ENCODE measurements around the gene MEGF6.

MEGF6 gene

GRCh38 chr1:3611170-3612019 lies at the start of gene MEGF6:
Gene MEGF6, minus strand, starts transcription at chr1:3611508. Its CDS starts 240 bp downstream, at chr1:3611268.
- Mint-ChIP-seq H3K27ac (no peak within 1 kb of the TSS), H3K9me3 (no peaks in the 10 kb centered on the region), H3K36me3 (no peaks in the 10 kb centered on the region), H3K27me3 (peaks cover 21% of the 10 kb centered on the region), H3K4me3 (peak within 1 kb of the TSS; percentile 84), H3K4me1 (peaks cover 9% of the 10 kb centered on the region)
- DNase-seq (ENCODE audit: low spot score in 2 of 2) (no peak), ATAC-seq (ENCODE audit: low read depth) (peak; percentile 60)

DNA sequence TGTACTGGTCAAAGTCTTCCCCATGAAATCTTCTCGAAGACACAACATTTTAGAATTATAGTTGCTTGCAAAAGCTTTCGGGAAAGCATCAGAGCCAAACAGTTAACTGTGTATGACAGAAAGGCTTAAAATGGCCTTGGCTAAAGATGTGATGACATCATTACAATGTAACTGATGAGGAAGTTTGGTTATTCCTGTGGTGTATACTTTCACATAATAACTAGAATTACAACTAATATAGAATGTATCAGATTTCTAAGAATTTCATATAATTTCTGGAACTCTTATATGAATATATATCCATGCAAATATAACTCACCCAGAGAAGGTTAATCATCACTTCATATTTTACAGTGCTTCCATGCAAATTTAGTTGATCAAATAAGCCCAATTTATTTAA lies 49.4 kb upstream of the MEGF6 start:
- H3K4me3 Mint-ChIP-seq = no peak overlapping the region
- H3K9me3 Mint-ChIP-seq = no peaks in the 10 kb centered on the region
- peaks cover 20% of the 10 kb centered on the region for H3K4me1 Mint-ChIP-seq
- no peak for DNase-seq (ENCODE audit: low spot score in 2 of 2)
- H3K27me3 Mint-ChIP-seq = no peaks in the 10 kb centered on the region
- H3K36me3 Mint-ChIP-seq = no peaks in the 10 kb centered on the region
- no peak overlapping the region for H3K27ac Mint-ChIP-seq
- ATAC-seq (ENCODE audit: low read depth) = no peak

DNA sequence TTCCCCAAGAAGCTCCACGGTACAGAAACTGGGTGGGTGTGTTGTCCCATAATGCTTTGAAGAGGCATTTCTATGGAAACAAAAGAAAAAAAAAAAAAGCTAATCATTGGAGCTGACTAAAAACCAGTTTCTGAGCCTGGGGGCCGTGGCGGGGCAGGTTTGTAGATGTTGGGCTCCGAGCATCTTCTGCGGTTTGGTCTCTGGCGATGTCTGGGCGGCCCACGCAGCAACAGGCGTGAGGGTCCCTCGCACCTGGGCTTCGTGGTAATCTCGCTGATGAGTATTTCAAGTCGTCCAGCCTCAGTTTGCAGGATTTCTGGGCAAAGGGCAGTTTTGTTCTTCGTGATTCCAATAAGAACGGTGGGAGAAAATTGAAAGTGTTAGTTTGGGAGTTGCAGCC lies 47.8 kb upstream of the MEGF6 start:
- no peak overlapping the region for H3K27ac Mint-ChIP-seq
- DNase-seq (ENCODE audit: low spot score in 2 of 2) (no peak), ATAC-seq (ENCODE audit: low read depth) (no peak)
- no peaks in the 10 kb centered on the region for H3K36me3 Mint-ChIP-seq
- H3K27me3 Mint-ChIP-seq = peaks cover 2% of the 10 kb centered on the region
- peaks cover 11% of the 10 kb centered on the region for H3K4me1 Mint-ChIP-seq
- H3K9me3 Mint-ChIP-seq = no peaks in the 10 kb centered on the region
- no peak overlapping the region for H3K4me3 Mint-ChIP-seq

DNA sequence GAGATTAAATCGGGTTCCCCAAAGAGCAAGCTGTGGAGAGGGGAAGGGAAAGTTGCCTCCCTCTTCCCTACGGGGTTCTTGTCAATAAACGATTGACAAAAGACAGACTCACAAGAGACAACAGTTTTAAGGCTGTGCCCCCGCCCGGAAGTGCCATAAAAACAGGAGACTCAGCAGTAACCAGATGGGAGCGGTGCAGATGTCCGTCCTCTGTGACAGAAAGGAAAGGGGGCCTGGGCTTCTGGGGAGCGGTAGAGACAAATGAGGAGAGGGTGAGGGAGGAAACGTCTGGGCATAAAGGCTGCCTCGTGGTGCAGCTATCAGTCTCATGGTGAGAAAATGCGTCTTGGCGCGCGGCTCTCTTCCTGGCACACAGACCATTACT lies 46.9 kb upstream of the MEGF6 start:
- peaks cover 13% of the 10 kb centered on the region for H3K4me1 Mint-ChIP-seq
- H3K36me3 Mint-ChIP-seq = no peaks in the 10 kb centered on the region
- no peak for ATAC-seq (ENCODE audit: low read depth)
- H3K4me3 Mint-ChIP-seq = no peak overlapping the region
- DNase-seq (ENCODE audit: low spot score in 2 of 2) = no peak
- H3K9me3 Mint-ChIP-seq = no peaks in the 10 kb centered on the region
- no peak overlapping the region for H3K27ac Mint-ChIP-seq
- H3K27me3 Mint-ChIP-seq = peaks cover 6% of the 10 kb centered on the region

DNA sequence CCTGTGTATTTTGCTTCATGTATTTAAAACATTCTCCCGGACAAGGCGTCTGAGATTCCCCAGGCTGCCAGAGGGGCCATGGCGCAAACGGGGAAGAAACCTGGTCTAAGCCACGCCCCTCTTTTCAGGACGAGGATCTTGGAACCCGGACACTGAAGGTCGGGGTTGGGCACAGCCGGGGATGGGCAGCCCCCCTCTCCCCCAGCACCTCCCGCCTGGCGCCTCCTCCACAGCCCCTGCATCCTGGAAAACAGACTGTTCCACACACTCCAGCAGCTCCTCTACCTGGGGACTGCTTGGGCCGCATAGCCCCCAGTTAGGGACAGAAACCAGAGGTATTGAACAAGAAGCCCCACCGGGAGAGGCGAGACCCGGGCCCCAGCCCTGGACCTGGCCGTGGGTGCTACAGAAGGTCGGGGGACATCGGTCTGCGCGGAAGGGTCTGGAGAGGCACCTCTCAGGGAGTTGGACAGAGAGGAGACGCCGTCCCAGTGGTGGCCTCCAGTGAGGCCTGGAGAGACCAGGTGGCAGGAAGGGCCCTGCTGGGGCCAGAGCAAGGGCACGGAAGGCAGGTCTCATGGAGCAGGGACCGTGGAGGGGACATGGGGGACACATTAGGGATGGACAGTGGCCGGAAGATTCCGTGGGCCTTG lies 46.4 kb upstream of the MEGF6 start:
- Mint-ChIP-seq H3K4me1 (peaks cover 13% of the 10 kb centered on the region), H3K27me3 (peaks cover 6% of the 10 kb centered on the region), H3K36me3 (no peaks in the 10 kb centered on the region), H3K27ac (no peak overlapping the region), H3K9me3 (no peaks in the 10 kb centered on the region), H3K4me3 (no peak overlapping the region)
- DNase-seq (ENCODE audit: low spot score in 2 of 2) (no peak), ATAC-seq (ENCODE audit: low read depth) (no peak)

- ATAC-seq (ENCODE audit: low read depth) = no peak
- Mint-ChIP-seq H3K27me3 (peaks cover 6% of the 10 kb centered on the region), H3K27ac (peak overlapping the region; percentile 62)
These were observed 45.8 kb upstream of the MEGF6 start for GRCh38 chr1:3657096-3657475.

GRCh38 chr1:3656450-3657095 lies 45.3 kb upstream of the MEGF6 start:
- H3K4me1 Mint-ChIP-seq = peaks cover 13% of the 10 kb centered on the region
- H3K36me3 Mint-ChIP-seq = no peaks in the 10 kb centered on the region
- peaks cover 6% of the 10 kb centered on the region for H3K27me3 Mint-ChIP-seq
- ATAC-seq (ENCODE audit: low read depth) (peak; percentile 40), DNase-seq (ENCODE audit: low spot score in 2 of 2) (no peak)
- H3K4me3 Mint-ChIP-seq = peak overlapping the region; percentile 77
- H3K9me3 Mint-ChIP-seq = no peaks in the 10 kb centered on the region
- H3K27ac Mint-ChIP-seq = peak overlapping the region; percentile 62

More at GRCh38 chr1:3657096-3657475, 45.8 kb upstream of the MEGF6 start:
- Mint-ChIP-seq H3K4me3 (no peak overlapping the region), H3K36me3 (no peaks in the 10 kb centered on the region), H3K9me3 (no peaks in the 10 kb centered on the region), H3K4me1 (peaks cover 13% of the 10 kb centered on the region)
- DNase-seq (ENCODE audit: low spot score in 2 of 2) = no peak

DNA sequence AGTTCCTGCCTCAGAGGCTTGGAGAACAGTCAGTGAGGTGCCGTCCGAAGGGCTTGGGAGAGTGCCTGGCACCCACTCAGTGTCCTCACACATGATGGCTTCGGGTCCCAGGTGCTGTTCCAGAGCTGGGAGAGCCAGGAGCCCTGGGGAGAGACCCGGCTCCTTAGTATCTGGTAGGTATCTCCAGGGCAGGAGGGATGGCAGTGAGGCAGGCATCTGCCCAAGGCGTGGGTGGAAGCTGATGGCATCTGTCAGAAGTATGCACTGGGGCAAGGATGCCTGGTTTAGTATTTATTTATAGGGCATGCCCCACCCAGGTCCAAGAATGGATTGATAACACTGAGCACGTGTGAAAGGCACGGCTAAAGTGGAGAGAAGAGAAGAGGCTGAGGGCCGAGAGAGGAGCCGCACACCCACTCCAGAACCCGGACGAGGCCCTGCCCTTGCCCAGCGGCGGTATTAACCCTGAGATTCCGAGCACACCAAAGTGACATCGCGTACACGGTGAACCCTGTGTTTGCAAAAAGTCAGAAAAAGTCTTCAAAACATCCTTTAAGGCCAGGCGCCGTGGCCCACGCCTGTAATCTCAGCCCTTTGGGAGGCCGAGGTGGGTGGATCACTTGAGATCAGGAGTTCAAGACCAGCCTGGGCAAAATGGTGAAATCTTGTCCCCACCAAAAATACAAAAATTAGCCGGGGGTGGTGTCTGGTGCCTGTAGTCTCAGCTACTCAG lies 43.4 kb upstream of the MEGF6 start:
- no peak overlapping the region for H3K4me3 Mint-ChIP-seq
- ATAC-seq (ENCODE audit: low read depth) (no peak), DNase-seq (ENCODE audit: low spot score in 2 of 2) (no peak)
- H3K36me3 Mint-ChIP-seq = no peaks in the 10 kb centered on the region
- H3K27ac Mint-ChIP-seq = no peak overlapping the region
- peaks cover 20% of the 10 kb centered on the region for H3K4me1 Mint-ChIP-seq
- H3K9me3 Mint-ChIP-seq = no peaks in the 10 kb centered on the region
- peaks cover 9% of the 10 kb centered on the region for H3K27me3 Mint-ChIP-seq

DNA sequence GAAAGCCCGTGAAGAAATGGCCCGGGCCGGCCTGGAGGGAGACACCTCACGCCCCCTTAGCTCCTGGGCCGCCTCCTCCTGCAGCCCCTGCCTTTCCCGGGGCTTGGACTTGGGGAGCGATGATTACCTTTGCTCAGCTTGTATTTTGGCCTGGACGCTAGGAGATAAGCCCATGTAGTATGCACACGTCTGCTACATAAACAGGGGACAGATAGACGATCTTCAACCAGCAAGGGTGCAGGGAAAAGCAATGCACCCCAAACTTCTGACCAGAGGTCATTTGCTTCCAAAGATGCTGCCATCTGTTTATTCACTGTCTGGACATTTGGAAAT lies 41.9 kb upstream of the MEGF6 start:
- peaks cover 22% of the 10 kb centered on the region for H3K4me1 Mint-ChIP-seq
- no peak for ATAC-seq (ENCODE audit: low read depth)

GRCh38 chr1:3652548-3653285 lies 41.4 kb upstream of the MEGF6 start:
- H3K27ac Mint-ChIP-seq = no peak overlapping the region
- peaks cover 25% of the 10 kb centered on the region for H3K4me1 Mint-ChIP-seq
- H3K27me3 Mint-ChIP-seq = peaks cover 9% of the 10 kb centered on the region
- ATAC-seq (ENCODE audit: low read depth) = no peak
- peak overlapping the region; percentile 62 for H3K4me3 Mint-ChIP-seq
- DNase-seq (ENCODE audit: low spot score in 2 of 2) = peak in 1 of 2 donors; percentile 42
- H3K36me3 Mint-ChIP-seq = no peaks in the 10 kb centered on the region
- no peaks in the 10 kb centered on the region for H3K9me3 Mint-ChIP-seq

More for the DNA sequence above, 41.9 kb upstream of the MEGF6 start:
- Mint-ChIP-seq H3K9me3 (no peaks in the 10 kb centered on the region), H3K4me3 (peak overlapping the region; percentile 62), H3K27me3 (peaks cover 9% of the 10 kb centered on the region), H3K36me3 (no peaks in the 10 kb centered on the region), H3K27ac (no peak overlapping the region)
- DNase-seq (ENCODE audit: low spot score in 2 of 2) = no peak

GRCh38 chr1:3651930-3652547 lies 40.7 kb upstream of the MEGF6 start, which contains the start of gene TP73:
Gene TP73, plus strand, starts transcription at chr1:3652516. Its CDS starts 29,850 bp downstream, at chr1:3682366.
- peaks cover 9% of the 10 kb centered on the region for H3K27me3 Mint-ChIP-seq
- H3K27ac Mint-ChIP-seq = no peak within 1 kb of the TSS

DNA sequence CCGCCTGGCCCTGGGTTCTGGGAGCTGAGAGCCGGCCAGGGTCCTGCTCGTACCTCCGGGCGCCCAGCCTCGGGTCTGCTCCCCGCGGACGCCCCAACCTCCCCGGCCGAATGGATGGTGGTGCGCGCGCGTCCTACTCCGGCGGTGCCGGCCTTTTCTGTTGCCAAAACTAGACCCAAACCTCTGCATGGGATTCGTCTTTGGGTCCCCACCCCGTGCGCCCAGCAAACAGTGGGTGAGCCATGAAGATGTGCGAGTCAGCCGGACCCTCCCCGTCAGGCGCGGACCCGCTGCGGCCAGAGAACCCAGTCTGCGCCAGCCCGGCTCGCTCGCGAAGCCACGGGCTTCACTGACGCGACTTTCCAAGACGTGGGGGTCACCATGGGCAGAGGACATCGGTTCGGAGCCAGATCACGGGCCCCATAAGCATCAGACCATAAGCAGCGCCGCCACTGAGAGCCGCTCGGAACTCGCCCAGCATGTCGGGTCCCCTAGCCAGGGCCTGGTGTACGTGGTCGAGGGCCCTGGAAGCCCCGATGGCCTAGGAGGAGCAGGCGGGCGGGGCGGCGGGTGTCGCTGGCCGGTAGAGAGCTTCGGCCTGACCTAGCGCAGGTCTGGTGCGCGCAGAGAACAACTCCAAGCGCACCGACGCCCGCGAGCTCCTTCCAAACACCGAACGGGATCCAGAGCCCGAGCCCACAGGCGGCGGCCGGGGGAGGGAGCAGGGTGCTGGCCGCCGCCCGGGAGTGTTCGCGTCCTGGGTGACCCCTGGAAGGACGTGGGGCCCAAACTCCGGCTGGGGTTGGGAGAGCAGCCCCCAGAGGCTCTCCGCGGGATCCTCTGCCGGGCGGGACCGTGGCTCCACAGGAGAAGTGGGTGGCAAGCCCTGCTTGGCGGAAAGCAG lies 40.0 kb upstream of the MEGF6 start:
- Mint-ChIP-seq H3K27ac (no peak overlapping the region), H3K36me3 (no peaks in the 10 kb centered on the region), H3K27me3 (peaks cover 9% of the 10 kb centered on the region), H3K4me1 (peaks cover 21% of the 10 kb centered on the region), H3K9me3 (no peaks in the 10 kb centered on the region), H3K4me3 (peak overlapping the region; percentile 78)
- DNase-seq (ENCODE audit: low spot score in 2 of 2) = peak in 1 of 2 donors; percentile 53
- no peak for ATAC-seq (ENCODE audit: low read depth)

More at GRCh38 chr1:3651930-3652547, 40.7 kb upstream of the MEGF6 start, which contains the start of gene TP73:
- no peaks in the 10 kb centered on the region for H3K36me3 Mint-ChIP-seq
- no peaks in the 10 kb centered on the region for H3K9me3 Mint-ChIP-seq
- DNase-seq (ENCODE audit: low spot score in 2 of 2) (peak in 1 of 2 donors; percentile 50), ATAC-seq (ENCODE audit: low read depth) (no peak)
- H3K4me3 Mint-ChIP-seq = peak within 1 kb of the TSS; percentile 78
- peaks cover 25% of the 10 kb centered on the region for H3K4me1 Mint-ChIP-seq

All from memory B cell (primary cell).